HEK293 (cell line): Measurements from ENCODE around the gene PACSIN2.

ENCODE experiments used
- CTCF ChIA-PET: fragments of 350-600 bp; formaldehyde crosslinking; extraction: SDS; loops from one replicate; lab custom pipeline; 2021; ENCODE audit warnings: antibody characterized with exemption; lab: Yijun Ruan, JAX
- POLR2A ChIA-PET: fragments of 300-600 bp; formaldehyde crosslinking; extraction: SDS; loops from one replicate; lab custom pipeline; 2020; ENCODE audit warnings: antibody characterized with exemption, inconsistent platforms; lab: Yijun Ruan, JAX
- H3K27ac ChIP-seq: fragments of 200-500 bp; sonication (Bioruptor generic); 2 replicates; pipeline ENCODE4 v1.5.1; 2014; ENCODE audit warnings: low read depth, low read length, control low read depth, inconsistent platforms; ENCODE audit errors: extremely low read depth
- H3K36me3 ChIP-seq, 2 experiments: fragments of 200-500 bp in 1 of 2; sonication (Bioruptor generic) in 1 of 2; 1 replicate in 1 of 2; 2 replicates in 1 of 2; pipeline ENCODE4 v1.5.1; 2014 to 2017; ENCODE audit warnings: inconsistent platforms in 2 of 2, low read length in 2 of 2; ENCODE audit not compliant: control insufficient read depth in 2 of 2, insufficient read depth in 1 of 2
- H3K4me1 ChIP-seq: fragments of 200-500 bp; sonication (Bioruptor generic); 2 replicates; pipeline ENCODE4 v1.5.1; 2014; ENCODE audit warnings: mild to moderate bottlenecking, low read length, inconsistent platforms; ENCODE audit not compliant: control insufficient read depth, insufficient read depth
- H3K4me3 ChIP-seq: 2 replicates; pipeline ENCODE4 v1.5.1; 2011; ENCODE audit warnings: low read depth, mild to moderate bottlenecking, control low read depth, low read length, moderate library complexity
- H3K9me3 ChIP-seq: fragments of 200-500 bp; sonication (Bioruptor generic); 2 replicates; pipeline ENCODE4 v1.5.1; 2014; ENCODE audit warnings: low read depth, low read length, inconsistent platforms; ENCODE audit not compliant: control insufficient read depth, insufficient read depth
- GLIS1 ChIP-seq: fragments of 450-650 bp; formaldehyde crosslinking; IDR thresholded peaks from 2 replicates; pipeline ENCODE4 v1.5.1; 2016; ENCODE audit warnings: missing biosample characterization, missing genetic modification characterization
- GLIS2 ChIP-seq: fragments of 450-650 bp; formaldehyde crosslinking; IDR thresholded peaks from 2 replicates; pipeline ENCODE4 v1.5.1; 2016; ENCODE audit warnings: missing biosample characterization, missing genetic modification characterization
- IKZF3 ChIP-seq: fragments of 450-650 bp; IDR thresholded peaks from 2 replicates; pipeline ENCODE4 v1.5.0; 2018; ENCODE audit warnings: missing biosample characterization, mild to moderate bottlenecking, missing genetic modification characterization, moderate library complexity
- KLF1 ChIP-seq: fragments of 450-650 bp; formaldehyde crosslinking; IDR thresholded peaks from 2 replicates; pipeline ENCODE4 v1.5.1; 2016; ENCODE audit warnings: missing biosample characterization, missing genetic modification characterization
- KLF8 ChIP-seq: fragments of 450-650 bp; formaldehyde crosslinking; IDR thresholded peaks from 2 replicates; pipeline ENCODE4 v1.5.1; 2016; ENCODE audit warnings: missing biosample characterization, missing genetic modification characterization
- KLF9 ChIP-seq: fragments of 450-650 bp; formaldehyde crosslinking; IDR thresholded peaks from 2 replicates; pipeline ENCODE4 v1.5.1; 2016; ENCODE audit warnings: missing biosample characterization, missing genetic modification characterization, low read depth
- SP7 ChIP-seq: fragments of 450-650 bp; formaldehyde crosslinking; IDR thresholded peaks from 2 replicates; pipeline ENCODE4 v1.5.1; 2016; ENCODE audit warnings: missing biosample characterization, missing genetic modification characterization
- ZBTB17 ChIP-seq: fragments of 450-650 bp; formaldehyde crosslinking; IDR thresholded peaks from 2 replicates; pipeline ENCODE4 v1.5.1; 2016; ENCODE audit warnings: missing biosample characterization, missing genetic modification characterization
- ZFP69B ChIP-seq: fragments of 450-650 bp; formaldehyde crosslinking; IDR thresholded peaks from 2 replicates; pipeline ENCODE4 v1.5.1; 2016; ENCODE audit warnings: missing biosample characterization, missing genetic modification characterization
- ZIC2 ChIP-seq: fragments of 450-650 bp; formaldehyde crosslinking; IDR thresholded peaks from 2 replicates; pipeline ENCODE4 v1.5.1; 2016; ENCODE audit warnings: missing biosample characterization, missing genetic modification characterization
- ZNF169 ChIP-seq: fragments of 450-650 bp; formaldehyde crosslinking; IDR thresholded peaks from 2 replicates; pipeline ENCODE4 v1.5.1; 2016; ENCODE audit warnings: missing biosample characterization, missing genetic modification characterization
- ZNF2 ChIP-seq: fragments of 450-650 bp; formaldehyde crosslinking; IDR thresholded peaks from 2 replicates; pipeline ENCODE4 v1.5.1; 2016; ENCODE audit warnings: missing biosample characterization, missing genetic modification characterization
- ZNF302 ChIP-seq: fragments of 450-650 bp; formaldehyde crosslinking; IDR thresholded peaks from 2 replicates; pipeline ENCODE4 v1.5.1; 2016; ENCODE audit warnings: missing biosample characterization, missing genetic modification characterization, low read depth
- ZNF366 ChIP-seq: fragments of 450-650 bp; formaldehyde crosslinking; conservative IDR thresholded peaks from 2 replicates; pipeline ENCODE4 v1.5.1; 2016; ENCODE audit warnings: missing biosample characterization, missing genetic modification characterization
- ZNF391 ChIP-seq: fragments of 450-650 bp; formaldehyde crosslinking; IDR thresholded peaks from 2 replicates; pipeline ENCODE4 v1.5.1; 2016; ENCODE audit warnings: low read depth, missing biosample characterization, missing genetic modification characterization, borderline replicate concordance
- ZNF558 ChIP-seq: fragments of 450-650 bp; formaldehyde crosslinking; IDR thresholded peaks from 2 replicates; pipeline ENCODE4 v1.5.1; 2016; ENCODE audit warnings: missing biosample characterization, missing genetic modification characterization
- ZNF623 ChIP-seq: fragments of 450-650 bp; formaldehyde crosslinking; IDR thresholded peaks from 2 replicates; pipeline ENCODE4 v1.5.1; 2016; ENCODE audit warnings: missing biosample characterization, missing genetic modification characterization
- ZNF776 ChIP-seq: fragments of 450-650 bp; formaldehyde crosslinking; IDR thresholded peaks from 2 replicates; pipeline ENCODE4 v1.5.0; 2017; ENCODE audit warnings: missing biosample characterization, missing genetic modification characterization, borderline replicate concordance
- TF ChIP-seq, protein P1 (sequence below): fragments of 450-650 bp; formaldehyde crosslinking; IDR thresholded peaks from 2 replicates; pipeline ENCODE4 v1.5.1; 2017; ENCODE audit warnings: missing biosample characterization, missing genetic modification characterization
- TF ChIP-seq, protein P2 (sequence below): fragments of 450-650 bp; formaldehyde crosslinking; IDR thresholded peaks from 2 replicates; pipeline ENCODE4 v1.5.1; 2016; ENCODE audit warnings: missing biosample characterization, missing genetic modification characterization
- TF ChIP-seq, protein P3 (sequence below): fragments of 450-650 bp; formaldehyde crosslinking; conservative IDR thresholded peaks from 2 replicates; pipeline ENCODE4 v1.5.1; 2016; ENCODE audit warnings: low read depth, missing biosample characterization, missing genetic modification characterization
- TF ChIP-seq, protein P4 (sequence below): fragments of 450-650 bp; formaldehyde crosslinking; optimal IDR thresholded peaks from 2 replicates; pipeline ENCODE3; 2016; ENCODE audit warnings: missing biosample characterization, mild to moderate bottlenecking, missing genetic modification characterization
- TF ChIP-seq, protein P5 (sequence below): fragments of 450-650 bp; formaldehyde crosslinking; IDR thresholded peaks from 2 replicates; pipeline ENCODE4 v1.5.1; 2016; ENCODE audit warnings: missing biosample characterization, missing genetic modification characterization
- TF ChIP-seq, protein P6 (sequence below): fragments of 450-650 bp; formaldehyde crosslinking; IDR thresholded peaks from 2 replicates; pipeline ENCODE4 v1.5.1; 2016; ENCODE audit warnings: missing biosample characterization, missing genetic modification characterization

Gene PACSIN2, protein sequence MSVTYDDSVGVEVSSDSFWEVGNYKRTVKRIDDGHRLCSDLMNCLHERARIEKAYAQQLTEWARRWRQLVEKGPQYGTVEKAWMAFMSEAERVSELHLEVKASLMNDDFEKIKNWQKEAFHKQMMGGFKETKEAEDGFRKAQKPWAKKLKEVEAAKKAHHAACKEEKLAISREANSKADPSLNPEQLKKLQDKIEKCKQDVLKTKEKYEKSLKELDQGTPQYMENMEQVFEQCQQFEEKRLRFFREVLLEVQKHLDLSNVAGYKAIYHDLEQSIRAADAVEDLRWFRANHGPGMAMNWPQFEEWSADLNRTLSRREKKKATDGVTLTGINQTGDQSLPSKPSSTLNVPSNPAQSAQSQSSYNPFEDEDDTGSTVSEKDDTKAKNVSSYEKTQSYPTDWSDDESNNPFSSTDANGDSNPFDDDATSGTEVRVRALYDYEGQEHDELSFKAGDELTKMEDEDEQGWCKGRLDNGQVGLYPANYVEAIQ

DNA sequence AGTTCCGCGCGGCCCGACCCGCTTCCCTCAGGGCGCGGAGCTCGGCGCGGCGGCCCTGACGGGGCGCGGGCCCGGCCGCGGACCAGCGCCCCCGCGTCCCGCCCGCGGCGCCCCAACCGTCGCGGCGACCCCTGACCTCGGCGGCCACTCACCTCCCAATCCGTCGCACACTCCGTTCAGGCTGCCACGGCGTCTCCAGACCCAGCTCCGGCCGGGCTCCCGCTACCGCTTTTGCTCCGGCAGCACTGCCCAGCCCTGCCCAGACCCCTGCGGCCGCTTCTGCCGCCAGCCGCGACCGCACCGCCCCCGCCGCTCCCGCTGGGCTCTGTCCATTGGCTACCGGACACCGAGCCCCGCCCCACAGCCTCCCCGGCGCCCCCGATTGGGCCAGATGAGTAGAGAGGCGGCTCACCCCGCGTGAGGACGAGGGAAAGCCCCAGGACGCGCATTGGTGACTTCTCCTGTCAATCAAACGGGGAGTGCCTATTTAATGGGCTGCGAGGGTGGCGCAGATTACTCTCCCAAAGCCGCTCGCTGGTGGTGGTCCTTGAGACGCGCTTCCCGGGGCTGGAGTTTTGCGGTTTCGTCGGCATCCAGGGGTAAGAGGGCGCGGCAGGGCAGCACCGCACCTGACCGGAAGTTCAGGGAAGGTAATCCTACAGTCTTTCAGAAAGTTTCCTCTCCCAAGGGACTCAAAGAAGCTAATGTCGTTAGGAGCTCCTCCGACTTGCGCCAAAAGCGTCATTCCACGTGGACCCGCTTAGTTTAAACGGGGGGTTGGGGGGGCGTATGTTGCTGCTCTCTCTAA, at the start of gene PACSIN2:
Gene PACSIN2 (minus strand): TSS at position 281 of the 808 bp plus-strand sequence. CDS start 103,069 bp downstream, outside the sequence.
- no peaks in the 10 kb centered on the region for H3K9me3 ChIP-seq
- no peaks in the 10 kb centered on the region for H3K36me3 ChIP-seq
- H3K4me3 ChIP-seq, result peak within 1 kb of the TSS; percentile 90
- ChIA-PET POLR2A (interaction anchor here (0.6 to 4.7 kb wide), 37 partner anchors 8 to 1646 kb away, joined by 3 to 67 read pairs (median 4); no protein-coding TSS in a partner anchor), CTCF (interaction anchor here (0.6 to 1.6 kb wide), 6 partner anchors 9 to 187 kb away, joined by 3 to 6 read pairs (median 4); no protein-coding TSS in a partner anchor)
- peaks cover 8% of the 10 kb centered on the region for H3K4me1 ChIP-seq
- H3K27ac ChIP-seq, result peak within 1 kb of the TSS; percentile 72
- TF ChIP-seq GLIS1 (tag by site-specific recombination) (peak; percentile 68), ZNF169 (no peak), ZFP69B (peak; percentile 76), ZNF366 (tag by site-specific recombination) (0 out of 2 replicates have a peak, but pooled peaks have one; percentile 13), ZIC2 (tag by site-specific recombination) (peak; percentile 78), KLF9 (peak; percentile 31; the same call in 1 of the 2 replicates), ZNF776 (tag by site-specific recombination) (no peak), KLF1 (tag by site-specific recombination) (0 out of 2 replicates have a peak, but pooled peaks have one; percentile 31), ZBTB17 (peak; percentile 73), GLIS2 (tag by site-specific recombination) (peak; percentile 87), ZNF2 (tag by site-specific recombination) (peak; percentile 76; the same call in 1 of the 2 replicates), KLF8 (tag by site-specific recombination) (peak; percentile 69; the same call in 1 of the 2 replicates), ZNF558 (peak; percentile 18; the same call in 1 of the 2 replicates), ZNF623 (tag by site-specific recombination) (no peak), ZNF302 (tag by site-specific recombination) (no peak), SP7 (tag by site-specific recombination) (peak; percentile 51; the same call in 1 of the 2 replicates), IKZF3 (tag by site-specific recombination) (0 out of 2 replicates have a peak, but pooled peaks have one; percentile 9), ZNF391 (tag by site-specific recombination) (peak; percentile 20; the same call in 1 of the 2 replicates)
- TF ChIP-seq, protein P1, sequence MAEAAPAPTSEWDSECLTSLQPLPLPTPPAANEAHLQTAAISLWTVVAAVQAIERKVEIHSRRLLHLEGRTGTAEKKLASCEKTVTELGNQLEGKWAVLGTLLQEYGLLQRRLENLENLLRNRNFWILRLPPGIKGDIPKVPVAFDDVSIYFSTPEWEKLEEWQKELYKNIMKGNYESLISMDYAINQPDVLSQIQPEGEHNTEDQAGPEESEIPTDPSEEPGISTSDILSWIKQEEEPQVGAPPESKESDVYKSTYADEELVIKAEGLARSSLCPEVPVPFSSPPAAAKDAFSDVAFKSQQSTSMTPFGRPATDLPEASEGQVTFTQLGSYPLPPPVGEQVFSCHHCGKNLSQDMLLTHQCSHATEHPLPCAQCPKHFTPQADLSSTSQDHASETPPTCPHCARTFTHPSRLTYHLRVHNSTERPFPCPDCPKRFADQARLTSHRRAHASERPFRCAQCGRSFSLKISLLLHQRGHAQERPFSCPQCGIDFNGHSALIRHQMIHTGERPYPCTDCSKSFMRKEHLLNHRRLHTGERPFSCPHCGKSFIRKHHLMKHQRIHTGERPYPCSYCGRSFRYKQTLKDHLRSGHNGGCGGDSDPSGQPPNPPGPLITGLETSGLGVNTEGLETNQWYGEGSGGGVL (tag by site-specific recombination), result no peak
- TF ChIP-seq, protein P2, sequence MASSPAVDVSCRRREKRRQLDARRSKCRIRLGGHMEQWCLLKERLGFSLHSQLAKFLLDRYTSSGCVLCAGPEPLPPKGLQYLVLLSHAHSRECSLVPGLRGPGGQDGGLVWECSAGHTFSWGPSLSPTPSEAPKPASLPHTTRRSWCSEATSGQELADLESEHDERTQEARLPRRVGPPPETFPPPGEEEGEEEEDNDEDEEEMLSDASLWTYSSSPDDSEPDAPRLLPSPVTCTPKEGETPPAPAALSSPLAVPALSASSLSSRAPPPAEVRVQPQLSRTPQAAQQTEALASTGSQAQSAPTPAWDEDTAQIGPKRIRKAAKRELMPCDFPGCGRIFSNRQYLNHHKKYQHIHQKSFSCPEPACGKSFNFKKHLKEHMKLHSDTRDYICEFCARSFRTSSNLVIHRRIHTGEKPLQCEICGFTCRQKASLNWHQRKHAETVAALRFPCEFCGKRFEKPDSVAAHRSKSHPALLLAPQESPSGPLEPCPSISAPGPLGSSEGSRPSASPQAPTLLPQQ, result peak; percentile 78; the same call in 1 of the 2 replicates
- TF ChIP-seq, protein P3, sequence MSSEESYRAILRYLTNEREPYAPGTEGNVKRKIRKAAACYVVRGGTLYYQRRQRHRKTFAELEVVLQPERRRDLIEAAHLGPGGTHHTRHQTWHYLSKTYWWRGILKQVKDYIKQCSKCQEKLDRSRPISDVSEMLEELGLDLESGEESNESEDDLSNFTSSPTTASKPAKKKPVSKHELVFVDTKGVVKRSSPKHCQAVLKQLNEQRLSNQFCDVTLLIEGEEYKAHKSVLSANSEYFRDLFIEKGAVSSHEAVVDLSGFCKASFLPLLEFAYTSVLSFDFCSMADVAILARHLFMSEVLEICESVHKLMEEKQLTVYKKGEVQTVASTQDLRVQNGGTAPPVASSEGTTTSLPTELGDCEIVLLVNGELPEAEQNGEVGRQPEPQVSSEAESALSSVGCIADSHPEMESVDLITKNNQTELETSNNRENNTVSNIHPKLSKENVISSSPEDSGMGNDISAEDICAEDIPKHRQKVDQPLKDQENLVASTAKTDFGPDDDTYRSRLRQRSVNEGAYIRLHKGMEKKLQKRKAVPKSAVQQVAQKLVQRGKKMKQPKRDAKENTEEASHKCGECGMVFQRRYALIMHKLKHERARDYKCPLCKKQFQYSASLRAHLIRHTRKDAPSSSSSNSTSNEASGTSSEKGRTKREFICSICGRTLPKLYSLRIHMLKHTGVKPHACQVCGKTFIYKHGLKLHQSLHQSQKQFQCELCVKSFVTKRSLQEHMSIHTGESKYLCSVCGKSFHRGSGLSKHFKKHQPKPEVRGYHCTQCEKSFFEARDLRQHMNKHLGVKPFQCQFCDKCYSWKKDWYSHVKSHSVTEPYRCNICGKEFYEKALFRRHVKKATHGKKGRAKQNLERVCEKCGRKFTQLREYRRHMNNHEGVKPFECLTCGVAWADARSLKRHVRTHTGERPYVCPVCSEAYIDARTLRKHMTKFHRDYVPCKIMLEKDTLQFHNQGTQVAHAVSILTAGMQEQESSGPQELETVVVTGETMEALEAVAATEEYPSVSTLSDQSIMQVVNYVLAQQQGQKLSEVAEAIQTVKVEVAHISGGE (tag by site-specific recombination), result no peak
- TF ChIP-seq, protein P4, sequence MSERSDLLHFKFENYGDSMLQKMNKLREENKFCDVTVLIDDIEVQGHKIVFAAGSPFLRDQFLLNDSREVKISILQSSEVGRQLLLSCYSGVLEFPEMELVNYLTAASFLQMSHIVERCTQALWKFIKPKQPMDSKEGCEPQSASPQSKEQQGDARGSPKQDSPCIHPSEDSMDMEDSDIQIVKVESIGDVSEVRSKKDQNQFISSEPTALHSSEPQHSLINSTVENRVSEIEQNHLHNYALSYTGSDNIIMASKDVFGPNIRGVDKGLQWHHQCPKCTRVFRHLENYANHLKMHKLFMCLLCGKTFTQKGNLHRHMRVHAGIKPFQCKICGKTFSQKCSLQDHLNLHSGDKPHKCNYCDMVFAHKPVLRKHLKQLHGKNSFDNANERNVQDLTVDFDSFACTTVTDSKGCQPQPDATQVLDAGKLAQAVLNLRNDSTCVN (tag by site-specific recombination), result peak; percentile 82
- TF ChIP-seq, protein P5, sequence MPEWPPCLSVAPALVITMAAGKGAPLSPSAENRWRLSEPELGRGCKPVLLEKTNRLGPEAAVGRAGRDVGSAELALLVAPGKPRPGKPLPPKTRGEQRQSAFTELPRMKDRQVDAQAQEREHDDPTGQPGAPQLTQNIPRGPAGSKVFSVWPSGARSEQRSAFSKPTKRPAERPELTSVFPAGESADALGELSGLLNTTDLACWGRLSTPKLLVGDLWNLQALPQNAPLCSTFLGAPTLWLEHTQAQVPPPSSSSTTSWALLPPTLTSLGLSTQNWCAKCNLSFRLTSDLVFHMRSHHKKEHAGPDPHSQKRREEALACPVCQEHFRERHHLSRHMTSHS, result no peak
- TF ChIP-seq, protein P6, sequence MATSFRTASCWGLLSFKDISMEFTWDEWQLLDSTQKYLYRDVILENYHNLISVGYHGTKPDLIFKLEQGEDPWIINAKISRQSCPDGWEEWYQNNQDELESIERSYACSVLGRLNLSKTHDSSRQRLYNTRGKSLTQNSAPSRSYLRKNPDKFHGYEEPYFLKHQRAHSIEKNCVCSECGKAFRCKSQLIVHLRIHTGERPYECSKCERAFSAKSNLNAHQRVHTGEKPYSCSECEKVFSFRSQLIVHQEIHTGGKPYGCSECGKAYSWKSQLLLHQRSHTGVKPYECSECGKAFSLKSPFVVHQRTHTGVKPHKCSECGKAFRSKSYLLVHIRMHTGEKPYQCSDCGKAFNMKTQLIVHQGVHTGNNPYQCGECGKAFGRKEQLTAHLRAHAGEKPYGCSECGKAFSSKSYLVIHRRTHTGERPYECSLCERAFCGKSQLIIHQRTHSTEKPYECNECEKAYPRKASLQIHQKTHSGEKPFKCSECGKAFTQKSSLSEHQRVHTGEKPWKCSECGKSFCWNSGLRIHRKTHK (tag by site-specific recombination), result no peak
